NCI-H82 treated with DMSO at 0.1 percent for 48 hours (cell line): Measurements from ENCODE around the gene ARL14.

Experiments
- DNase-seq: peaks from one replicate; lab custom pipeline; 2025; ENCODE audit not compliant: unreplicated experiment; lab: John Stamatoyannopoulos, UW

Gene ARL14

GRCh38 chr3:160720123-160720746, 43.3 kb downstream of the ARL14 start:
- no peak for DNase-seq

- no peak for DNase-seq
These were observed 45.4 kb downstream of the ARL14 start for GRCh38 chr3:160722331-160722730.

- no peak for DNase-seq
These were observed 48.4 kb downstream of the ARL14 start for GRCh38 chr3:160725338-160725737.
